K562 treated with DMSO at 1 percent for 48 hours (cell line): Measurements from ENCODE around the gene NUDT22. TPM values are rescaled to one million over a fixed set of nuclear protein-coding genes. Genes with fewer than 3 reads are reported as not detected.

Experiments
- total RNA-seq: library from RNA; unstranded; fragments of 300-600 nt; gene quantifications from 2 replicates; pipeline ENCODE4 v1.2.3, GENCODE V29; 2022; ENCODE audit warnings: low replicate concordance; ENCODE audit errors: extremely low read depth

The NUDT22 gene
- total RNA-seq, result not detected in 2 replicates

DNA sequence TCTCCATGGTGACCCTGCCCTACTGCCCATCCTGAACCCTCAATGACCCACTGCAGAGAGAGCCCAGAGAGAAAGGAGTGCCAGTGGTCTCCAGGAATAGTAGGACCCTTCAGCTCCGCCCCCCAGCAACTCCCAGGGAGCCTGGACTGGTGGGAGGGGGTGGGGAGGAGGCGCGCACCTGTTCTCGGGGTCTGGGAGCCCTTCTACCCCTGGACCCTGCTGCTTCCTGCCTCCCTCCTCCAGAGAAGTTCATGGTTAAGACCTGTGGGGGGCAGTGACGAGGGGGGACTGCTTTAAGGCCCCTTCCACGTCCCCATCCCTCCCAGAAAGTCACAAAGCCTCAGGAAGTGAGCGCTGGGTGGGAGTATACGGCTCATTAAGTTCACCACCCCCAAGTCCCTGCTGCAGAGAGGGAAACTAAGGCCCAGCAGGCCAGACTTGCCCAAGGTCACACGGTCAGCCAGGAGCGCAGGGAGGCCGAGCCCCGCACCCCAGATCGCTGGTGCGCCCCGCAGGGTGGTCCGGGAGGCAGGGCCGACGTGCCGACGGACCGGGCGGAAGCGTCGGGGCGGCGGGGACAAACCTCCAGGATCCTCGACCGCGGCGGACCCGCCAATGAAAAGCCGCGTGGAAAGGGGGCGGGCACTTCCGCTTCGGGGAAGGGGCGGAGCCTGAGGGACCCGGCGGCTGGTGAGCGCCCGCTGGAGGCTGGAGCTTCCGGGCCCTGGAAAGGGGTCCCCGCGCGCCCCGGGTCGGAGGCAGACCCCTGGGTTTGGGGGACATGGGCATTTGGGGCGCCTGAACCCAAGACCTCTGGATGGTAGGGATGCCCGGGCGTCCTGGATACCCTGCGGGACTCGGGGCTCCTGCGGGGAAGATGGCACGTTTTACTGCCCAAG is at the start of gene NUDT22, which contains the start of gene TRPT1:
Gene NUDT22, plus strand, starts transcription at position 667 of the 899 bp plus-strand sequence. CDS start 379 bp downstream, outside the sequence.
Gene TRPT1, minus strand, starts transcription at position 579 of the 899 bp plus-strand sequence. Its CDS starts 326 bp downstream, at position 253.

GRCh38 chr11:64185693-64186491 is 40.2 kb upstream of the NUDT22 start, which contains the start of gene STIP1:
Gene STIP1, plus strand, starts transcription at chr11:64186171. Its CDS starts 91 bp downstream, at chr11:64186262.

DNA sequence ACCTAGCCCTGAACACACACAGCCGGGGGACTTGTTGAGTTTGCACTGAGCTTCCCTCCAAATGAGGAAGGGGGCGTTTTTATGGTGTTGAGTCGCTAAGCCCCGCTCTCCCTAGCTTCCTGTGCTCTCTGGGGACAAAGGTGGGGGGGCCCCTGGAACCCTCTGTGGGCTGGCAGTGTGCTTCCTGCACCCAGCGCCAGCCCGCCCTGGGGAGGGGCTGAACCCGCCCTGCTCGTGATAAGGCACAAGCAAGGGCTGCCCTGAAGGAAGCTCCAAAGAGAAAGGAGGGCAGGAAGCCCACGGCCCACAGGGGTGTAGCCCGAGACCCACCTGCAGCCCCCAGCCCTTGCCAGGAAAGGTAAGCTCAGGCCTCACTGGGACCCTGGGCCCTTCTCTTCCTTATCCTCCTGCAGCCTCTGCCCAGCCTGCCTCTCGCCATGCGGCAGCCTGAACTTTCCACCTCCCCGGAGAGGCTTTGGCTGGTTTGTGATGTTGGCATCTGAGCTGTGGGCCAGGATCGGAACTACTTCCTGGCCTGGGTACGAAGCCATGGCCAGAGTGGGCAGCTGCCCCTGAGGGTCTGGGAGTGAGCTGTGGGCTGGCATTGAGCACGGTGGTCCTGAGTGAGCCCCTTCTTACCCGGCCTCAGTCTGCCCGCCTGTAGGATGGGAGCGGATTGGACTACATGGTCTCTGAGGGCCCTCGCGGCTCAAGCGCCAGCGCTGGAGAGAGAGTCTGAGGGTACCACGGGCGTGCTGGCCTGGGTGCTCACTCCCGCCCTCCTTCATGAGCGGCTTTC is 19.4 kb upstream of the NUDT22 start, which contains the start of gene FERMT3:
Gene FERMT3, plus strand, starts transcription at position 265 of the 799 bp plus-strand sequence. CDS start 644 bp downstream, outside the sequence.

DNA sequence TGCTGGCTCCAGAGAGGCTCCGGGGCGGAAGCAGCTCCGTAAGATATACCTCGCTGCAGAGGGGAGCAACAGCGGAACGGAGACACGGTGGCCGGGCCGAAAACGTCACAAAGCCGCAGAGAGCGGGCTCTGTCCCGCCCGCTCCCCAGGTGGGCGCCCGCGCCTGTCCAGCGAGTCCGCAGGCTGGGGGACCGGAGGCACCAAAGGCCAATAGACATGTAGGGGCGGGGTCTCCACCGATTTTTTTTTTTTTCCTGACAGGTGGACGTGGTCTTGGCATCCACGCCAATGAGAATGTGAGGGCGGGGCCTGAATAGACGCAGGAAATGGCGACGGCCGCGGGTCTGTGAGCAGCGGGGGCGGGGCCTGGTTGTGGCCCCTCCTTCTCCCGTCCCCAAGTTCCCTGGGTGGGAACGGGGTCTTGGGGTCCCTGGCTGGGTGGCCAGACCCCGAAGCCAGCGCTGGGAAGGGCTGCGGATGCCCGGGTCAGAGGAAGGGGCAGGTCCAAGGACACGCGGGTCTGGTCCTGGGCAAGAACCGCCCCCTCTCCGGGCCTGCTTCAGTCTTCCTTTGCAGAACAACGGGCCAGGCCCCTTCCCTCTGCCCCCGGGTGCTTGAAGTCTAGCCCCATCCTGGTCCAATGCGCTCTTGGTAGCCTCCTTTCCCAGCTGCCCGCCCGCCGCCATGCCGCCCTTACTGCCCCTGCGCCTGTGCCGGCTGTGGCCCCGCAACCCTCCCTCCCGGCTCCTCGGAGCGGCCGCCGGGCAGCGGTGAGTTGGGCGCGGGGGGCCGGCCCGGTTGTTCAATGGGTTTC is 4.3 kb downstream of the NUDT22 start, which contains the start of gene DNAJC4:
Gene DNAJC4, plus strand, starts transcription at position 378 of the 814 bp plus-strand sequence. Its CDS starts 307 bp downstream, at position 685.

GRCh38 chr11:64233913-64234586 is 8.0 kb downstream of the NUDT22 start, which contains the start of gene VEGFB:
Gene VEGFB, plus strand, starts transcription at chr11:64234584. Its CDS starts 250 bp downstream, at chr11:64234834.

GRCh38 chr11:64240435-64241240 is 14.6 kb downstream of the NUDT22 start, which contains the start of gene FKBP2:
Gene FKBP2, plus strand, starts transcription at chr11:64241095. Its CDS starts 1,293 bp downstream, at chr11:64242388.

GRCh38 chr11:64246871-64247728 is 21.0 kb downstream of the NUDT22 start, which contains the start of gene PPP1R14B:
Gene PPP1R14B, minus strand, starts transcription at chr11:64246943. Its CDS starts 270 bp downstream, at chr11:64246673.

DNA sequence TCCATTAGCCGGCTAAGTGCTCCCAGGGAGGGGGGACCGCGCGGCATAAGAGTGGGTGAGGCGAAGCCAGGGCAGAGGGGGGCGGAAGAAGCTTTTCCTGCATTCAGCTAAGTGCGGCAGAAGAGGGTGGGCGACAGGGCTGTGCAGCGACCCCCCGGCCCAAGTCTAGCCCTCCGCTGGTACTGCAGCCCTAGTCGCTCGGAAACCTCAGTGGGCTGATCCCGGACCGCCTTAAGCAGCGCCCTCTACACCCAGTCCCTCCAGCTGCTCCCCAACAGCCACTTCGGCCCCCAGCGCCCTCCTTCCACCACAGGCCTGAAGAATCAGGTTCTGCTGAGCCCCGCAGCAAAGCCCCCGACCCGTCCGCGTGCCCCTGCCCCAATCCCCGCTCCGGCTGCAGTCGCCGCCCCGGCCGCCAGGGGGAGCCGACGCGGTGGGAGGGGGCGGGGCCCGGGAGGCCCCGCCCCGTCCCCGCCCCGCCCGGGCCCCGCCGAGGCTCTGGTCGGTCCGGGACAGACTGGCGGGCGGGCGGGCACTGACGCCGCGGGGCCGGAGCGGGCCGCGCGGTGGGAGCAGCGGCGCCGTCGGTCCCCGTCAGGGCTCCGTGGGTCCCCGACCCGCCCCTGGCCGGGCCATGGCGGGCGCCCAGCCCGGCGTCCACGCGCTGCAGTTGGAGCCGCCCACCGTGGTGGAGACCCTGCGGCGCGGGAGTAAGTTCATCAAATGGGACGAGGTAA is 25.1 kb downstream of the NUDT22 start, which contains the start of gene PLCB3:
Gene PLCB3, plus strand, starts transcription at position 515 of the 737 bp plus-strand sequence. Its CDS starts 120 bp downstream, at position 635.

Other genes with a start within 250 kb of the NUDT22 start
- not detected in 2 replicates for gene OTUB1, start 239.8 kb upstream of the NUDT22 start, total RNA-seq
- not detected in 2 replicates for gene FLRT1, start 190.3 kb upstream of the NUDT22 start, total RNA-seq
- not detected in 2 replicates for gene MACROD1, start 60.2 kb upstream of the NUDT22 start, total RNA-seq
- not detected in 2 replicates for gene STIP1, start 40.1 kb upstream of the NUDT22 start, total RNA-seq
- gene FERMT3, start 19.6 kb upstream of the NUDT22 start, total RNA-seq, result not detected in 2 replicates
- gene TRPT1, start 88 bp upstream of the NUDT22 start, total RNA-seq, result not detected in 2 replicates
- gene DNAJC4, start 4.3 kb downstream of the NUDT22 start, total RNA-seq, result not detected in 2 replicates
- gene VEGFB, start 8.3 kb downstream of the NUDT22 start, total RNA-seq, result not detected in 2 replicates
- gene FKBP2, start 14.8 kb downstream of the NUDT22 start, total RNA-seq, result not detected in 2 replicates
- not detected in 2 replicates for gene PPP1R14B, start 20.7 kb downstream of the NUDT22 start, total RNA-seq
- not detected in 2 replicates for gene PLCB3, start 25.3 kb downstream of the NUDT22 start, total RNA-seq
- gene BAD, start 58.4 kb downstream of the NUDT22 start, total RNA-seq, result not detected in 2 replicates
- not detected in 2 replicates for gene GPR137, start 59.6 kb downstream of the NUDT22 start, total RNA-seq
- not detected in 2 replicates for gene KCNK4, start 65.0 kb downstream of the NUDT22 start, total RNA-seq
- gene CATSPERZ, start 74.1 kb downstream of the NUDT22 start, total RNA-seq, result not detected in 2 replicates
- gene ESRRA, start 79.2 kb downstream of the NUDT22 start, total RNA-seq, result 647 TPM in 1 of 2 replicates, not detected in the other
- gene TRMT112, start 91.3 kb downstream of the NUDT22 start, total RNA-seq, result 1,561 TPM in 1 of 2 replicates, not detected in the other
- not detected in 2 replicates for gene PRDX5, start 91.8 kb downstream of the NUDT22 start, total RNA-seq
- gene CCDC88B, start 113.9 kb downstream of the NUDT22 start, total RNA-seq, result not detected in 2 replicates
- gene RPS6KA4, start 132.9 kb downstream of the NUDT22 start, total RNA-seq, result not detected in 2 replicates